OCI-LY3 (cell line): Measurements from ENCODE around the gene GPALPP1.

Experiments used
- H2AFZ ChIP-seq: fragments of 200-600, 300-600 bp; shearing (Covaris generic); 2 replicates; pipeline ENCODE4 v1.6.0; 2014; ENCODE audit warnings: antibody characterized with exemption, low read depth, low read length
- H3K27ac ChIP-seq: fragments of 200-600, 300-600 bp; sonication (generic); 2 replicates; pipeline ENCODE4 v1.5.1; 2014; ENCODE audit warnings: mild to moderate bottlenecking, low read length, moderate library complexity, mixed read lengths
- H3K27me3 ChIP-seq: fragments of 200-600, 300-600 bp; sonication (generic); 2 replicates; pipeline ENCODE4 v1.6.1; 2014; ENCODE audit warnings: low read depth, low read length, mixed read lengths
- H3K36me3 ChIP-seq: fragments of 200-600, 300-600 bp; sonication (generic); replicated peaks from 2 replicates; pipeline ENCODE3; 2014; ENCODE audit warnings: low read depth, low read length, mixed read lengths
- H3K4me1 ChIP-seq: fragments of 300-600, 200-600 bp; sonication (generic); 2 replicates; pipeline ENCODE4 v1.6.1; 2014; ENCODE audit warnings: low read length, mixed read lengths
- H3K4me2 ChIP-seq: fragments of 200-600, 300-600 bp; sonication (generic); 2 replicates; pipeline ENCODE4 v1.6.1; 2014; ENCODE audit warnings: low read length, mixed read lengths
- H3K4me3 ChIP-seq: fragments of 300-600, 200-600 bp; sonication (generic); 2 replicates; pipeline ENCODE4 v1.5.1; 2014; ENCODE audit warnings: antibody characterized with exemption, mild to moderate bottlenecking, low read length, moderate library complexity
- H3K79me2 ChIP-seq: fragments of 300-600, 200-600 bp; shearing (Covaris generic); 2 replicates; pipeline ENCODE4 v1.6.1; 2014; ENCODE audit warnings: mild to moderate bottlenecking, low read length, mixed read lengths
- H3K9ac ChIP-seq: fragments of 300-600, 200-600 bp; shearing (Covaris generic); 2 replicates; pipeline ENCODE4 v1.6.0; 2014; ENCODE audit warnings: mild to moderate bottlenecking, low read length, moderate library complexity
- H3K9me3 ChIP-seq: fragments of 200-600, 300-600 bp; shearing (Covaris generic); 2 replicates; pipeline ENCODE4 v1.6.1; 2014; ENCODE audit warnings: low read length, mixed read lengths; ENCODE audit not compliant: insufficient read depth
- H4K20me1 ChIP-seq: fragments of 200-600, 300-600 bp; sonication (generic); 2 replicates; pipeline ENCODE4 v1.6.1; 2016; ENCODE audit warnings: low read length, mixed read lengths; ENCODE audit not compliant: insufficient read depth
- EZH2phosphoT487 ChIP-seq: fragments of 200-600 bp; shearing (Covaris generic); IDR thresholded peaks from 2 replicates; pipeline ENCODE4 v1.6.1; 2018; ENCODE audit warnings: antibody characterized with exemption, mixed run types, low read depth
- TF ChIP-seq, protein P1 (sequence below): fragments of 200-600, 300-600 bp; sonication (generic); IDR thresholded peaks from 2 replicates; pipeline ENCODE4 v1.5.1; 2014; ENCODE audit warnings: antibody characterized with exemption, low read length, low read depth

Gene GPALPP1

DNA sequence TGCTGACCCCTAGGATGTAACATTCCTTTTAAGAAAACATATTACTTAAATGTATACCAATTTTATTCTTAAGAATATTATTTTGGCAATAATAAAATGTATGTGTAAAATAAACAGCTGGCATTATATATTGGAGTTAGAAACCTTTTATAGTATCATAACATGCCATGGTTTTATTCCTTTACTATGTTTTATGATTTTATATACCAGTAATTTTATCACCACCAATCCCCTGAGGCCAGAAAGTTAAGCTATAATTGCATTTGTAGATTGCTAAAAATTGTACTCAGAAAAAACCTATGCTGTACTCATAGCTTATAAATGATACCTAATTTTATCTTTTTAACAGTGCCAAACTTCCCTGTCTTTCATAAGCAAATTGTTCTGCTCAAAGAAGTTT, 17.9 kb downstream of the GPALPP1 start:
- no peak overlapping the region for H3K4me3 ChIP-seq
- H2AFZ ChIP-seq, result no peak overlapping the region
- no peak overlapping the region for H3K4me2 ChIP-seq
- no peak overlapping the region for H3K27ac ChIP-seq
- no peaks in the 10 kb centered on the region for H4K20me1 ChIP-seq
- H3K36me3 ChIP-seq, result peaks cover 45% of the 10 kb centered on the region
- no peaks in the 10 kb centered on the region for H3K9me3 ChIP-seq
- H3K9ac ChIP-seq, result no peak overlapping the region
- TF ChIP-seq, protein P1, sequence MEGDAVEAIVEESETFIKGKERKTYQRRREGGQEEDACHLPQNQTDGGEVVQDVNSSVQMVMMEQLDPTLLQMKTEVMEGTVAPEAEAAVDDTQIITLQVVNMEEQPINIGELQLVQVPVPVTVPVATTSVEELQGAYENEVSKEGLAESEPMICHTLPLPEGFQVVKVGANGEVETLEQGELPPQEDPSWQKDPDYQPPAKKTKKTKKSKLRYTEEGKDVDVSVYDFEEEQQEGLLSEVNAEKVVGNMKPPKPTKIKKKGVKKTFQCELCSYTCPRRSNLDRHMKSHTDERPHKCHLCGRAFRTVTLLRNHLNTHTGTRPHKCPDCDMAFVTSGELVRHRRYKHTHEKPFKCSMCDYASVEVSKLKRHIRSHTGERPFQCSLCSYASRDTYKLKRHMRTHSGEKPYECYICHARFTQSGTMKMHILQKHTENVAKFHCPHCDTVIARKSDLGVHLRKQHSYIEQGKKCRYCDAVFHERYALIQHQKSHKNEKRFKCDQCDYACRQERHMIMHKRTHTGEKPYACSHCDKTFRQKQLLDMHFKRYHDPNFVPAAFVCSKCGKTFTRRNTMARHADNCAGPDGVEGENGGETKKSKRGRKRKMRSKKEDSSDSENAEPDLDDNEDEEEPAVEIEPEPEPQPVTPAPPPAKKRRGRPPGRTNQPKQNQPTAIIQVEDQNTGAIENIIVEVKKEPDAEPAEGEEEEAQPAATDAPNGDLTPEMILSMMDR, result no peak
- TF ChIP-seq EZH2phosphoT487, result no peak
- H3K4me1 ChIP-seq, result no peaks in the 10 kb centered on the region
- no peaks in the 10 kb centered on the region for H3K27me3 ChIP-seq
- H3K79me2 ChIP-seq, result no peaks in the 10 kb centered on the region

DNA sequence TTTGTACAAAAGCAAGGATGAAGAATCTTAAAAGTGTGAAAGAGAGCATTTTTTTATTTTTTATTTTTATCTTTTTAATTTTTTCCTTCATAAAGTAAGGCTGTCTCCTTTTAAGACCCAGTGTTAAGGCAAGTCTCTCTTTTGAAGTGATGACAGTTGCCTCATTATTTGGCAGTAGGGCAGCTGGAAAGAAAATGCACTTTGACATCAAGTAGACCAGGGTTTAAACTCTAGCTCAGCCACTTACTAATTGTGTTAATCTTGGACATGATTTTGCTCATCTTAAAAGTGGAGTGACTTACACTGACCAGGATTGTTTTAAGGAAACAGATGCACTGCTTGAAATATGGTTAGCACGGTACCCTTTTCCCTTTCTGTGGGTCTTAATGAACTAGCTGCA, 18.5 kb downstream of the GPALPP1 start:
- Histone ChIP-seq H3K9ac (no peak overlapping the region), H3K36me3 (peaks cover 42% of the 10 kb centered on the region), H3K4me2 (no peak overlapping the region), H2AFZ (no peak overlapping the region), H3K4me1 (no peaks in the 10 kb centered on the region), H3K79me2 (no peaks in the 10 kb centered on the region), H4K20me1 (no peaks in the 10 kb centered on the region), H3K4me3 (no peak overlapping the region), H3K27me3 (no peaks in the 10 kb centered on the region), H3K27ac (no peak overlapping the region), H3K9me3 (no peaks in the 10 kb centered on the region)
- TF ChIP-seq EZH2phosphoT487, result no peak

DNA sequence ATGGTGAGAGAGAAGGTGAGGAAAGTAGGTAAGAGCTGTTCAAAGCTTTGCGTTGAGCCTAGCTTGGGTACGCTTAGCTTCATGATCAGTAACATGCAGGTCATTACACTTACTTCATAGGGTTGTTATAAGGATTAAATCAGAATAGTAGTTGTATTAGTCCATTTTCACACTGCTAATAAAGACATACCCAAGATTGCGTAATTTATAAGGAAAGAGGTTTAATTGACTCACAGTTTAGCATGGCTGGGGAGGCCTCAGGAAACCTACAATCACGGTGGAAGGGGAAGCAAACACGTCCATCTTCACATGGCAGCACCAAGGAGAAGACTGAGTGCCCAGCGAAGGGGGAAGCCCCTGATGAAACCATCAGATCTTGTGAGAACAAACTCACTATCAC, 21.9 kb downstream of the GPALPP1 start:
- Histone ChIP-seq H4K20me1 (no peaks in the 10 kb centered on the region), H3K4me1 (no peaks in the 10 kb centered on the region), H3K27ac (no peak overlapping the region), H3K4me3 (no peak overlapping the region), H3K79me2 (no peaks in the 10 kb centered on the region), H3K27me3 (no peaks in the 10 kb centered on the region), H3K9me3 (no peaks in the 10 kb centered on the region), H3K9ac (no peak overlapping the region), H3K4me2 (no peak overlapping the region), H2AFZ (no peak overlapping the region), H3K36me3 (peaks cover 42% of the 10 kb centered on the region)
- TF ChIP-seq EZH2phosphoT487, result no peak
- TF ChIP-seq, protein P1, result no peak

DNA sequence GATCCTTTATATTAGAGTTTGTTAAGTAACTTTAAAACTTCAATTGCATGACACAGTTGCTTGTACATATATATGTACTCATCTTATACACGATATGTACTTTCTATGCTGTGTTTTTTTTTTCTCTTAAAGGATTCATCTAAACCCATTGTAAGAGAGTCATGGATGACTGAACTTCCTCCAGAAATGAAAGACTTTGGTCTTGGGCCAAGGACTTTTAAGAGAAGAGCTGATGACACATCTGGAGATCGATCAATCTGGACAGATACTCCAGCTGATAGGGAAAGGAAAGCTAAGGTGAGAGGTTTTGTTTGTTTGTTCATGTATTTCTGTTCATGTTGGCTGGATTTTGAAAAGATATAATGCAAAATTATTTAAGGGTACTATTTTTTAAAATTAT, 26.0 kb downstream of the GPALPP1 start:
- Histone ChIP-seq H3K79me2 (no peaks in the 10 kb centered on the region), H3K36me3 (peaks cover 26% of the 10 kb centered on the region), H3K4me2 (no peak overlapping the region), H3K9ac (no peak overlapping the region), H3K4me1 (no peaks in the 10 kb centered on the region), H3K9me3 (no peaks in the 10 kb centered on the region), H3K4me3 (no peak overlapping the region), H3K27me3 (no peaks in the 10 kb centered on the region), H3K27ac (no peak overlapping the region), H2AFZ (no peak overlapping the region), H4K20me1 (no peaks in the 10 kb centered on the region)
- no peak for TF ChIP-seq EZH2phosphoT487
- TF ChIP-seq, protein P1, result no peak
